ENCODE measurements around the gene EVA1C.

DNA sequence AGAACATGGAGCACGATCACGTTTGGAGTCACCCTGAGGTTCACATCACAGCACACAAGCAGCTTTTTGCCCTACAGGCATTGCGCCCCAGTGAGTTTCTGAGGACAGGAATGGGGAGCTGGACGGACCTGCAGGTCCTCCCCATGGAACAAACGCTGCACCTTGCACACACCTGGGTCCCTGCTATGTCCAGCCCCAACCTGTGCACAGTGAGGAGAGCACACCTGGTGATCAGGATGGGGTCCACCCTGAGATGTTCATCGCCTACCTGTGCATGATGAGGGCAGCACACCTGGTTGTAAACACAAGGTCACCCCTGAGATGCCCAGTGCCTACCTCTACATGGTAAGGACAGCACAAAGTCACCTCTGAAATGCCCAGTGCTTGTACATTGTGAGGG is 126.9 kb downstream of the EVA1C start:
- no peak for TF ChIP-seq POLR2AphosphoS5 (IDR thresholded peaks at IDR 0.05; ENCODE audit: low read depth, low read length)
- no peak for TF ChIP-seq TAF1 (IDR thresholded peaks at IDR 0.05; ENCODE audit: borderline replicate concordance, insufficient read depth, low read length)
- TF ChIP-seq, protein P1, sequence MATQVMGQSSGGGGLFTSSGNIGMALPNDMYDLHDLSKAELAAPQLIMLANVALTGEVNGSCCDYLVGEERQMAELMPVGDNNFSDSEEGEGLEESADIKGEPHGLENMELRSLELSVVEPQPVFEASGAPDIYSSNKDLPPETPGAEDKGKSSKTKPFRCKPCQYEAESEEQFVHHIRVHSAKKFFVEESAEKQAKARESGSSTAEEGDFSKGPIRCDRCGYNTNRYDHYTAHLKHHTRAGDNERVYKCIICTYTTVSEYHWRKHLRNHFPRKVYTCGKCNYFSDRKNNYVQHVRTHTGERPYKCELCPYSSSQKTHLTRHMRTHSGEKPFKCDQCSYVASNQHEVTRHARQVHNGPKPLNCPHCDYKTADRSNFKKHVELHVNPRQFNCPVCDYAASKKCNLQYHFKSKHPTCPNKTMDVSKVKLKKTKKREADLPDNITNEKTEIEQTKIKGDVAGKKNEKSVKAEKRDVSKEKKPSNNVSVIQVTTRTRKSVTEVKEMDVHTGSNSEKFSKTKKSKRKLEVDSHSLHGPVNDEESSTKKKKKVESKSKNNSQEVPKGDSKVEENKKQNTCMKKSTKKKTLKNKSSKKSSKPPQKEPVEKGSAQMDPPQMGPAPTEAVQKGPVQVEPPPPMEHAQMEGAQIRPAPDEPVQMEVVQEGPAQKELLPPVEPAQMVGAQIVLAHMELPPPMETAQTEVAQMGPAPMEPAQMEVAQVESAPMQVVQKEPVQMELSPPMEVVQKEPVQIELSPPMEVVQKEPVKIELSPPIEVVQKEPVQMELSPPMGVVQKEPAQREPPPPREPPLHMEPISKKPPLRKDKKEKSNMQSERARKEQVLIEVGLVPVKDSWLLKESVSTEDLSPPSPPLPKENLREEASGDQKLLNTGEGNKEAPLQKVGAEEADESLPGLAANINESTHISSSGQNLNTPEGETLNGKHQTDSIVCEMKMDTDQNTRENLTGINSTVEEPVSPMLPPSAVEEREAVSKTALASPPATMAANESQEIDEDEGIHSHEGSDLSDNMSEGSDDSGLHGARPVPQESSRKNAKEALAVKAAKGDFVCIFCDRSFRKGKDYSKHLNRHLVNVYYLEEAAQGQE (IDR thresholded peaks at IDR 0.05; ENCODE audit: insufficient read depth in 1 of 2, low read depth in 2 of 2, low read length in 2 of 2) = no peak
- TF ChIP-seq SIN3A (IDR thresholded peaks at IDR 0.05; ENCODE audit: borderline replicate concordance, insufficient read depth, low read length) = no peak

All from PFSK-1 (cell line).